ENCODE data around the gene CCM2. TPM values are rescaled to one million over a fixed set of nuclear protein-coding genes. Genes with fewer than 3 reads are reported as not detected.

CCM2 gene
- polyA plus RNA-seq, 6 donors from 2014 or later, result 69.3 to 136 (median 77.3) TPM

GRCh38 chr7:45125193-45125904, 125.3 kb downstream of the CCM2 start:
- Mint-ChIP-seq H3K36me3 (no peaks in the 10 kb centered on the region), H3K27ac (peak overlapping the region in 2 of 6 donors; percentile 75 to 94), H3K27me3 (no peaks in the 10 kb centered on the region), H3K4me1 (peaks cover 3 to 5% (median 4%) of the 10 kb centered on the region in 3 donors), H3K4me3 (peak overlapping the region in 1 of 8 donors; percentile 61), H3K9me3 (peaks cover 0 to 9% (median 0%) of the 10 kb centered on the region in 7 donors)
- DNase-seq (no peak), ATAC-seq (ENCODE audit: low read depth in 2 of 2) (no peak)

Other genes starting within 250 kb of the CCM2 start
- gene PPIA, start 203.5 kb upstream of the CCM2 start, polyA plus RNA-seq (ENCODE audit: low read depth in 6 of 6), result 1,000 to 10,000 TPM; 2,925 to 4,431 (median 4,097) TPM
- 100 to 1,000 TPM; 128 to 168 (median 145) TPM for gene H2AZ2, start 152.1 kb upstream of the CCM2 start, polyA plus RNA-seq (ENCODE audit: low read depth in 6 of 6)
- 1 to 10 TPM; 2.9 to 4.5 (median 3.5) TPM for gene PURB, start 114.7 kb upstream of the CCM2 start, polyA plus RNA-seq (ENCODE audit: low read depth in 6 of 6)
- gene MYO1G, start 21.2 kb upstream of the CCM2 start, polyA plus RNA-seq (ENCODE audit: low read depth in 6 of 6), result 100 to 1,000 TPM in 3 of 6 donors, 10 to 100 TPM in 3; 83.1 to 151 (median 99.6) TPM
- gene NACAD, start 88.8 kb downstream of the CCM2 start, polyA plus RNA-seq (ENCODE audit: low read depth in 6 of 6), result not detected
- gene TBRG4, start 111.5 kb downstream of the CCM2 start, polyA plus RNA-seq (ENCODE audit: low read depth in 6 of 6), result 10 to 100 TPM; 26.5 to 49.9 (median 40.6) TPM
- gene RAMP3, start 157.6 kb downstream of the CCM2 start, polyA plus RNA-seq (ENCODE audit: low read depth in 6 of 6), result not detected